KMS-11 (cell line): ENCODE measurements around the gene UMPS.

ENCODE experiments used
- H2AFZ ChIP-seq: fragments of 200-600 bp; sonication (generic); 2 replicates; pipeline ENCODE4 v1.6.1; 2016; ENCODE audit warnings: antibody characterized with exemption, mixed run types, low read depth
- H3K27ac ChIP-seq: fragments of 200-600 bp; sonication (generic); 2 replicates; pipeline ENCODE4 v1.6.1; 2016; ENCODE audit warnings: mild to moderate bottlenecking, mixed run types
- H3K27me3 ChIP-seq: fragments of 200-600 bp; sonication (generic); 2 replicates; pipeline ENCODE4 v1.6.1; 2017; ENCODE audit warnings: mild to moderate bottlenecking, low read depth, mixed run types, moderate library complexity; ENCODE audit not compliant: insufficient read depth
- H3K36me3 ChIP-seq: fragments of 200-600 bp; sonication (generic); 2 replicates; pipeline ENCODE4 v1.6.1; 2017; ENCODE audit warnings: mild to moderate bottlenecking, mixed run types; ENCODE audit not compliant: insufficient read depth
- H3K4me1 ChIP-seq: fragments of 200-600 bp; sonication (generic); 2 replicates; pipeline ENCODE4 v1.6.1; 2016; ENCODE audit warnings: mild to moderate bottlenecking, low read depth, mixed run types; ENCODE audit not compliant: poor library complexity, severe bottlenecking
- H3K4me2 ChIP-seq: fragments of 200-600 bp; sonication (generic); 2 replicates; pipeline ENCODE4 v1.7.0; 2016; ENCODE audit warnings: mild to moderate bottlenecking, mixed run types
- H3K4me3 ChIP-seq: fragments of 200-600 bp; sonication (generic); IDR thresholded peaks from 2 replicates; pipeline ENCODE4 v1.6.1; 2017; ENCODE audit warnings: low read depth, low read length, mixed read lengths; ENCODE audit not compliant: insufficient read depth
- H3K79me2 ChIP-seq: fragments of 200-600 bp; sonication (generic); 2 replicates; pipeline ENCODE4 v1.6.1; 2016; ENCODE audit warnings: low read depth, mixed run types; ENCODE audit not compliant: insufficient read depth
- H3K9ac ChIP-seq: fragments of 200-600 bp; sonication (generic); 2 replicates; pipeline ENCODE4 v1.6.1; 2016; ENCODE audit warnings: mild to moderate bottlenecking, mixed run types
- H4K20me1 ChIP-seq: fragments of 200-600 bp; sonication (generic); 2 replicates; pipeline ENCODE4 v1.6.1; 2016; ENCODE audit warnings: mild to moderate bottlenecking, mixed run types; ENCODE audit not compliant: insufficient read depth
- CTCF ChIP-seq: fragments of 200-600 bp; sonication (generic); conservative IDR thresholded peaks from 2 replicates; pipeline ENCODE4 v1.6.1; 2017; ENCODE audit warnings: low read depth, mild to moderate bottlenecking, antibody characterized with exemption, low read length, moderate library complexity, mixed read lengths

Gene UMPS

GRCh38 chr3:124691599-124691998, 38.7 kb upstream of the UMPS start:
- no peak for TF ChIP-seq CTCF
- Histone ChIP-seq H3K4me2 (no peak overlapping the region), H3K4me3 (no peak overlapping the region), H3K9ac (no peak overlapping the region), H2AFZ (no peak overlapping the region), H3K4me1 (no peaks in the 10 kb centered on the region), H3K27ac (no peak overlapping the region), H3K36me3 (no peaks in the 10 kb centered on the region), H4K20me1 (no peaks in the 10 kb centered on the region), H3K27me3 (no peaks in the 10 kb centered on the region), H3K79me2 (no peaks in the 10 kb centered on the region)

- no peaks in the 10 kb centered on the region for H3K36me3 ChIP-seq
- no peak overlapping the region for H3K9ac ChIP-seq
These were observed 35.8 kb upstream of the UMPS start for GRCh38 chr3:124694486-124694885.

DNA sequence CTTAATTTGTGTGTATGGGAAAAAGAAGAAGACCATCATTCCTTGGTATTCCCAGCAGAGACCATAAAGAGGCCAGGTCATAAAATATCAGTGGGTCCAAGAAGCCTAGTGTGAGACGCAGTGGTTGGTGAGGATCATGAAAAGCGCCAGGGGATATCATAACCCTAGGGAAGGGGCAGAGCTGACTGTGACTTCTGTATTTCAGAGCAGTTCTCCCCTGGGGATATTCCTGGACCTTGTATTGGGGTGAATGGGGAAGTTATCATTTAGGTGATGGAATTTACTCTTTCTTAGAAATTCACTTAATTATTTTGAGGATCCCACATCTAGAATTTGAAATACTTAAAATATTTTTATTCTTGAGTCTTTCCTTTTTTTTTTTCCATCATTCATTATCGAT, 34.9 kb upstream of the UMPS start:
- Histone ChIP-seq H2AFZ (no peak overlapping the region), H3K4me3 (no peak overlapping the region), H3K27me3 (no peaks in the 10 kb centered on the region), H3K36me3 (no peaks in the 10 kb centered on the region), H3K4me1 (no peaks in the 10 kb centered on the region), H3K27ac (no peak overlapping the region), H4K20me1 (no peaks in the 10 kb centered on the region), H3K79me2 (no peaks in the 10 kb centered on the region), H3K4me2 (no peak overlapping the region), H3K9ac (no peak overlapping the region)
- TF ChIP-seq CTCF: no peak

More at GRCh38 chr3:124694486-124694885, 35.8 kb upstream of the UMPS start:
- no peak overlapping the region for H3K27ac ChIP-seq
- no peaks in the 10 kb centered on the region for H4K20me1 ChIP-seq
- no peaks in the 10 kb centered on the region for H3K79me2 ChIP-seq
- H3K4me2 ChIP-seq: no peak overlapping the region
- H3K27me3 ChIP-seq: no peaks in the 10 kb centered on the region
- H3K4me3 ChIP-seq: no peak overlapping the region
- TF ChIP-seq CTCF: no peak
- no peaks in the 10 kb centered on the region for H3K4me1 ChIP-seq
- H2AFZ ChIP-seq: no peak overlapping the region

- no peak overlapping the region for H2AFZ ChIP-seq
- H3K27me3 ChIP-seq: no peaks in the 10 kb centered on the region
- H3K27ac ChIP-seq: no peak overlapping the region
- no peak overlapping the region for H3K9ac ChIP-seq
- H3K4me2 ChIP-seq: no peak overlapping the region
- no peaks in the 10 kb centered on the region for H3K36me3 ChIP-seq
- H3K4me3 ChIP-seq: no peak overlapping the region
- TF ChIP-seq CTCF: no peak
- H3K4me1 ChIP-seq: no peaks in the 10 kb centered on the region
- no peaks in the 10 kb centered on the region for H4K20me1 ChIP-seq
- H3K79me2 ChIP-seq: no peaks in the 10 kb centered on the region
These were observed 34.2 kb upstream of the UMPS start for GRCh38 chr3:124696006-124696405.
